Astrocyte of the hippocampus (primary cell): ENCODE data around the gene ZNF468.
"Not testable (repeated sequence)": the region's sequence is repeated elsewhere in the genome, so short reads cannot be mapped to it uniquely, and the experiment has no call there.

Experiments
- DNase-seq: peaks from one replicate; pipeline ENCODE4 v3.0.0; 2011; ENCODE audit warnings: low read depth, low spot score

ZNF468 gene

DNA sequence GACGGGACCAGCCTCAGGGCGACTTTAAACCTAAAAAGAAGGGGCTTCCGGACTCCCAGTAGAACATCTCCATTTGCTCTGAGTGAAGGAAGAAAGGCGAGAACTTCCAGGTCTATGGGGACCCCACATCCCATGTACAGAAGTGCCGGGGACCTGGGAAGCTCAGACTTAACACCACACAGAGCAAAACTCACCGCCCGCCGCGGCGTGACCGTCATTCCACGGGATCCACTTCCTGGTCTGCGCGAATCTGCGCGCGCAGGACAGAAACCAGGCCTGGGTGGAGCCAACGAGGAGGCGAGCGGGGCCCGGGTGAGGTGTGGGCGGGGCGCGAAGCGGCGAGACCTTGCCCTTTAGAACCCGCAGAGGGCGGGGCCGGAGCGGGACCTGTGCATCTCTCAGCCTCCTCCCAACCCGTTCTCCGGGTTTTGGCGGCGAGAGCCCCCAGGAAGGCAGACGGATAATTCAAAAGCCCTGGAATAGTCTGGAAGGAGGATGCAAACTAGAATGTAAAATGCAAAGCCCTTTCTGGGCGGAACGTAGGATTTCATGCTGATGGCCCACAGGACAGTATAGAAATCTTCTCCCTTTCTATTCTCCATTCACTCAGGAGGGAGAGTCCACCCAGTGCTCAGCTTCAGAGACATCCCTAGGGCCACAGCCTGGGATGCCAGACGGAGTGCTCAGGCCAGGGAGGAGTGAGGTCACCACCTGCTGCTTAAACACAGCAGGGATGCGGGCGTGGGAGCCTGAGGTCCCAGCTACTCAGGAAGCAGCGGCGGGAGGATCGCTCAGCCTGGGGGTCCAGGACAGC is at the start of gene ZNF468:
Gene ZNF468 (minus strand): TSS at position 242 of the 814 bp plus-strand sequence. CDS start 3,347 bp downstream, outside the sequence.
- peak; percentile 78 for DNase-seq

DNA sequence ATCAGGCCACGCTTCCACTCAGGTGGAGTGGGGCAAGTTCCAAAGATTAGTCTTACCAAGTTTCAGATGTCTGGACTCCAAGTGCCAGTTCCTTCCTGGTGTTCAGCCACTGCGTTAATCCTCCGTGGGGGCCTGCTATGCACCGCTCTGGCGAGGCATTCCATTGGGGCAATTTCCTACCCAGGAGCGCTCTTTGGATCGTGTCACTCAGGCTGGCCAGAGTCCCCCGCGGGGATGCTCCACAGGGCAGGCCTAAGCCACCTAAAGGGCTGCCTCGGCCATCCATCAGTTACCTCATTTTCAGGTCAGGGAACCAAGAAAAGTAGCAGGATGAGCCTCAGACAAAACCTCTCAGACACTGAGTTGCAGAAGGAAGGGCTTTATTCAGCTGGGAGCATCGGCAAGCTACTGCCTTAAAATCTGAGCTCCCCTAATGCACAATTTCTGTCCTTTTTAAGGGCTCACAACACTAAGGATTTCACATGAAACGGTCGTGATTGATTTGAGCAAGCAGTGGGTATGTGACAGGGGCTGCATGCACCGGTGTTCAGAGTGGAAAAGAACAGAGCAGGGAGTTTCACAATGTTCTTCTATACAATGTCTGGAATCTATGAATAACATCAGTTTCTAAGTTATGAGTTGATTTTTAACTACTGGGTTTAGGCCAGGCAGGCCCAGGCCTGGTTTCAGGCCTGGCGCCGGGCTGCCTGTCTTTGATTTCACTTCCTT is 46.8 kb upstream of the ZNF468 start:
- DNase-seq, result not testable (repeated sequence)

DNA sequence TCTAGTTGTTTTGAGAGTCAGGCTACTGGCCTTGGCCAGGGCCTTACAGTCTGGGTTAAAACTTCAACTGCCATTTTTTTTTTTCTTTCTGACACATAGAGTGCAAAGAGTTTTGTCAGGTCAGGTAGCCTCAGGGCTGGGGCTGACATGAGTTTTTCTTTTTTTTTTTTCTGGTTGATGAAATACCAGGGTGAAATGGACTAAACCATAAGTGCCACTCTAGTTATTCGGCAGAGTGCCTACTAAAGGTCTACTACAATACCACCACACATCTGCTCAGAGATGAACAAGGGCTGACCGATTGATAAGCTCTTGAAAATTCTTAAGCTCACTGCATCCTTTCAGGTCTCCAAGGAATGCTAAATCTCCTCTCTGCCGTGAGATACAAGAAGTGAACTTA is 44.4 kb upstream of the ZNF468 start:
- DNase-seq, result no peak

DNA sequence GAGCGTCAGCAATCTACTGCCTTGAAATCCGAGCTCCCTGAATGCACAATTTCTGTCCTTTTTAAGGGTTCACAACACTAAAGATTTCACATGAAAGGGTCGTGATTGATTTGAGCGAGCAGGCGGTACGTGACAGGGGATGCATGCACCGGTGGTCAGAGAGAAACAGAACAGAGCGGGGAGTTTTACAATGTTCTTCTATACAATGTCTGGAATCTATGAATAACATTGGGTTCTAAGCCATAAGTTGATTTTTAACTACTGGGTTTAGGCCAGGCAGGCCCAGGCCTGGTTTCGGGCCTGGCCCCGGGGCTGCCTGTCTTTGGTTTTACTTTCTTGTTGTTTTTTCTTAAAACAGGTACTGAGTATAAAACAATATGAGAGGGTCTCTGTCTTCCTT is 41.2 kb upstream of the ZNF468 start:
- DNase-seq, result not testable (repeated sequence)

DNA sequence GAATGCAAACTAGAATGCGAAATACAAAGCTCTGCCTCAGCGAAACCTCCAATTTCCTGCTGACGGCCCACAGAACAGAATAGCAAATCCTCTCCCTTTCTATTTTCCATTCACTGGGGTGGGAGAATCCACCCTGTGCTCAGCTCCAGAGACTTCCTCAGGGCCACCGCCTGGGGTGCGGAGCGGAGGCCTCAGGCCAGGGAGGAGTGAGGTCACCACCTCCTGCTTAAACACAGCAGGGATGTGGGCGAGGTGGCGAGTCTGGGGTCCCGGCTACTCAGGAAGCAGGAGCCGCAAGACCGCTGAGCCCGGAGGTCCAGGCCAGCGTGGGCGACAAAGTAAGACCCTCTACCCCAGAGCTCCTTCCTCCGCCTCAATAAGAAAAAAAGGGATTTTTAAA is 40.7 kb upstream of the ZNF468 start:
- DNase-seq, result no peak

DNA sequence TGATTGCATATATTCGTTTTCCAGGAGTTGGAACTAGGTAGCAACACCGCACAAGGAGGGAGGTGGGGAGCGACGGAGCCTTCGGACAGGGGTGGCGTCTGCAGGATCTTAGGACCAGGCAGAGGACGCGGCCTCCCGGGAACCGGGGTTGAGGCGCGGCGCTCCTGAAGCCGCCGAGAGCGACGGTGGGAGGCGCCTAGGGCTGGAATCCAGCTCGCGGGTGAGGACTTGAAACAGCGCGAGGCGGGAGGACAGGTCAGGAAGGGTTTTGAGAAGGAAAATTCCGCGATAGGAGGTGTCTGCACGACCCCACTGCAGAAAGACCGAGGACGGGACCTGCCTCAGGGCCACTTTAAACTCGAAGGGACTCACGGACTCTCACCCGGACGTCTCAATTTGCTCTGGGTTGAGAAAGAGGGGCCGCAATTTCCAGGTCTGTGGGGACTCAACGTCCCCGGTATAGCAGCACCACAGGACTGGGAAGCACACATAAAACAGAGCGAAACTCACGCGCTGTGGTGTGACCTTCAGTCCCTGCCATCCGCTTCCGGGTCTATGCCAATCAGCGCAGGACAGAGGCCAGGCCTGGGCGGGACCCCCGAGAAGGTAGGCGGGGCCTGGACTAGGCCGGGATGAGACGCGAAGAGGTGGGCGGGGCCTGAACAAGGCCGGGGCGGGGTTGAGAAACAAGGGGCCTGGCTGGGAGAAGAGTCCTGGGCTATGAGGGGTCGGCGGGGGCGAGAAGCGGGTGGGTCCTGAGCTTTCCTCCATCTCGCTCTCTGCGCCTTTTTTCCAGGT is 39.9 kb upstream of the ZNF468 start, which contains the start of gene ZNF320:
Gene ZNF320 (minus strand): TSS at position 498 of the 798 bp plus-strand sequence. CDS start 7,380 bp downstream, outside the sequence.
- DNase-seq, result peak; percentile 96

DNA sequence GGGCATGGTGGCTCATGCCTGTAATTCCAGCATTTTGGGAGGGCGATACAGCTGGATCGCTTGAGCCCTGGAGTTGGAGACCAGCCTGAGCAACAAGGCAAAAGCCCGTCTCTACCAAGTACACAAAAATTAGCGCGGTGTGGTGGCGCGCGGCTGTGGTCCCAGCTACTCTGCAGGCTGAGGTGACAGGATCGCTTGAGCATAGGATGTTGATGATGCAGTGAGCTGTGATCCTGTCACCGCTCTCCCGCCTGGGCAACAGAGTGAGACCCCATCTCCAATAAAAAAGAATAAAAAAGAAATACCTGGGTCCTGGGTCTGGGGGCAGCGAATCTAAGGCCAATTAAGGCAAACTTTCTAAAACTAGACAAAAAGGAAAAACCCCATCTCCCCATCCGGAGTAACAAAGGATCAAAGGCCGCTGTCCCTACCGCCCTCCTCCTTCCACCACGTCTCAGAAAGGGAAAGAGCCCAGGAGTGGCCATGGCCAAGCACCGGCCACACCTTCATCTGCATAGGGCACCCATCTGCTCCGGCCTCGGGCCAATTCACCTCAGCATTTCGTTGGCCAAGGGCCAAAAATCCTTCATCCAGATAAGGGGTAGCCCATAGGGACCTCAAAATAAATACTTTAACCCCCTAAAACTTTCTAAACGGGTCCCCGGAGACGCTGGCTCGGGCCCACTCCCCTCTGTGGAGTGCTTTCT is 39.2 kb upstream of the ZNF468 start:
- peak; percentile 51 for DNase-seq

DNA sequence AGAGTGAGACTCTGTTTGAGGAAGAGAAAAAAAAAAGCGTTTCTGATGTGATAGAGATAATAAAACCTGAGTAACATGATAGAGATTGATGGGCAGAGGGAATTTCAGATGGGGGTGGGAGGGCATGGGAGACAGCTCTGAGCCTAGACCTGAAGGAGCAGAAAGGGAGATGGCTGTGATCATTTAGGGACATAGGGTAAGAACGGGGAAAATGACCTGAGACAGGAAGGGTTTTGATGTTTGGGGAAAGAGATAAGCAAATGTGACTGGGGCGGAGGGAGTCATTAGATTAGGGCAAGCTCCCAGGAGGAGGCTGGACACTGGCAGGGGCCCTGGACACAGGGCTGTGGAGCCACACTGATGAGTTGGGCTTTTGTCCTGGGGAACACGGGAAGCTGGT is 33.9 kb upstream of the ZNF468 start:
- DNase-seq, result no peak

DNA sequence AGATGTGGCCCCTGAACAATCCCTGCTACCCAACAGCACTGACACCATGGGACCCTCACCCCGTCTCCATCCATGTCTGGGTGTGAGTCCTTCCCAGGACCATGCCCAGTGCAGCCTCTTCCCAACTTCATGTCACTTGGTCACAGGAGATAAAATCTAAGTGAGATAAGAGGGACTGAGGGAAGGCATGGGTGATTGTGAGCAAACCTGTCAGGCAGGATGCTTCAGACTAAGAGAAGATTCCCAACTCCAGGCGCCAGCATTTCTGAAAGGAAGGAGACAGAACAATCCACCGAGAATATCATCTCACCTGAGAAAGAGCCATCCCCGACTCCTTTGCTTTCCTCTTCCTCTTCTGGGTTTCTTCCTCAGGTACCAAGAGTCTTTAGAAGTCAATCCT is 32.5 kb upstream of the ZNF468 start:
- DNase-seq, result no peak

DNA sequence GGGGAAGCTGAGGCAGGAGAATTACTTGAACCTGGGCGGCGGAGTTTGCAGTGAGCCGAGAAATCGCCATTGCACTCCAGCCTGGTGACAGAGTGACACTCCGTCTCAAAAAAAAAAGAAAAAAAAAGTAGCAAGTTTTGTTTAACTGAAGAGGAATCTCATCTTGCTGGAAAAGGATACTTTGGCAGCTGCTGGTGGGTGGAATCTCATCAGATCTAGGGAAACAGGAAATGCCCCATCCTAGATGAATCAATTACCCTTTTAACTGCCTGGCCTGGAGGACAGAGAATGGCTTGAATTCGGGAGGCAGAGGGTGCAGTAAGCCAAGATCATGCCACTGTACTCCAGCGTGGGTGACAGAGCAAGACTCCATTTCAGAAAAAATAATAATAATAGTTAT is 31.7 kb upstream of the ZNF468 start:
- DNase-seq, result no peak

DNA sequence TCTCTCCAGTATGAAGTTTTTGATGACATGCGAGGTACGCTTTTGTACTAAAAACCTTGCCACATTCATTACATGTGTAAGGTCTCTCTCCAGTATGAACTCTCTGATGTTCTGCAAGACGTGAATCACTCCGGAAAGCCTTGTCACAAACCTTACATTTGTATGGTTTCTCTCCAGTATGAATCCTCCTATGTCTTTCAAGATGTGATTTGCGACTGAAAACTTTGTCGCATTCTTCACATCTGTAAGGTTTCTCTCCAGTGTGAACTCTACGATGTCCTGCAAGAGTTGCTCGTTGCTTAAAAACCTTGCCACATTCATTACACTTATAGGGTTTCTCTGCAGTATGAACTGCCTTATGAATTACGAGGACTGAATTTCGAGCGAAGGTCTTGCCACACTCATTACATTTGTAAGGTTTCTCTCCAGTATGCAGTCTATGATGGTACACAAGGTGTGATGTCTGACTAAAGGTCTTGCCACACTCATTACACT is 23.5 kb upstream of the ZNF468 start:
- no peak for DNase-seq

DNA sequence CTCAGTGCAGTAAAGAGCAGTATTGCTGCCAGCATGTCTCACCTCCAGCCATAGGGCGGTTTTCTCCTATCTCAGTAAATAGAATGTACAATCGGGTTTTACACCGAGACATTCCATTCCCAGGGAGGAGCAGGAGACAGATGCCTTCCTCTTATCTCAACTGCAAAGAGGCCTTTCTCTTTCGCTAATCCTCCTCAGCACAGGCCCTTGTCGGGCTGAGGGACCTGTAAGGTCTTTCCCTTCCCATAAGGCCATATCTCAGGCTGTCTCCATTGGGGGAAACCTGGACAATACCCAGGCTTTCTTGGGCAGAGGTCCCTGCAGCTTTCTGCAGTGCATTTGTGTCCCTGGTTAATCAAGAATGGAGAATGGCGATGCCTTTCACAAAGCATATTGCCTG is 15.6 kb upstream of the ZNF468 start:
- not testable (repeated sequence) for DNase-seq

DNA sequence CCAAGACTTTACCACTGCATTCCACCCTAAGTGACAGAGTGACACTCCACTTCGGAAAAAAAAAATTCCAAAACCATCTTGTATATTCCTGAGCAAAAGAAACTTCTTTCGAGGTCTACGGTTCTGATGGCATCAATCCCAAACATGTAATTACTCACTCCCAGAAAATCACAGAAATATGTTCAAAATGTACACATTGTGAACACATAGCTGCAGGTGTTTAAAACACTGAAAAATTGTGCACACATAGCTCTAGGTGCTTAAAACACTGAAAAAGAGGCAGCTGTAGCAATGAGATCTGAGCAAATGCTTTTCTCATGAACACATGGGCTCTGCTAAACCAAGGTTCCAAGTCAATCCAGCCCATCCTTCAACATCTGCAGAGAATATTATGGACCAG is 14.0 kb upstream of the ZNF468 start:
- no peak for DNase-seq

DNA sequence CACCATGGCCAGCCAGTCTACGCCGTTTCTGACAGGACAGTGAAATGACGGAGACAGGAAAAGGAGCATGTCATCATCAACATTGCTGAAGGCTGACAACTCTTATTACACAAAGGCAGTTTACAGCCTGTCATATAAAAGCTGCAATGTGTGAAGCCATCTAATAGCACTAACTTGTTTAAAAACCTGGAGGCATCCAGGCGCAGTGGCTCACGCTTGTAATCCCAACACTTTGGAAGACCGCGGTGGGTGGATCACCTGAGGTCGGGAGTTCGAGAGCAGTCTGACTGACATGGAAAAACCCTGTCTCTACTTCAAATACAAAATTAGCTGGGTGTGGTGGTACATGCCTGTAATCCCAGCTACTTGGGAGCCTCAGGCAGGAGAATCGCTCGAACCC is 10.6 kb upstream of the ZNF468 start:
- not testable (repeated sequence) for DNase-seq

DNA sequence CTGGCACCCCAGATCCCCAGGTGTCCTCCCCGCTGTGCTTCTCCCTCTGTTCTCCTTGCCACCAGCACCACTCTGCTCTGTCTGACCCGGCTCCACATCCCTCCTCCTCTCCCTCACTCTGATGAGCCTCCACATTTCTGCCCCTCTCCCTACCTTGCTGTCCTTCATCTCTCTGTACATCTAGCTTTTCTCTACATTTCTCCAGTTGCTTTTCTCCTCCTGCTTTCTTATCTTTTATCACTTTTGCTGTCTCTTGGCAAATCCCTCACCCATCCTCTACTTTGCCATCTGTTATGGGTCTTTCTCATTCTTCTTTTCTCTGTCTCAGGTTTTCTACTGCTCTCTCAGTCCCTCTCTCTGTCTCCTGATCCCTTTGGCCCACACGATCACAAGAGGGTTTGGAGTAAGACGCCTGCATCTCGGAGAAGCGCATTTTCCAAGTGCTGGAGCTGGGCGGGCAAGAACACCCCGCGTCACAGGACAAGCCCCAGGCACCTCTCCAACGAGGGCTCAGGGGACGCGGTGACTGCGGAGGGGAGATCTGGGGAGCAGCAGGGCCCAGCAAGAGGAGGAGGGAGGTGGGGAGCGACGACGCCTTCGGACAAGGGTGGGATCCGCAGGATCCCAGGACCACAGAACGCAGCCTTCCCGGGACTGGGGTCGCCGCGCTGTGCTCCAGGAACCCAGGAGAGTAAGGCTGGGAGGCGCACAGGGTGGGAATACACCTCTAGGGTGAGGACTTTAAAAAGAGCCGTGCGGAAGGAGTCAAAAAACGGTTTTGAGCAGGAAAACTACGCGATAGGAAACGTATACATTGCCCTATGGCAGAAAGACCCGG is 660 bp downstream of the ZNF468 start:
- DNase-seq, result peak; percentile 51

DNA sequence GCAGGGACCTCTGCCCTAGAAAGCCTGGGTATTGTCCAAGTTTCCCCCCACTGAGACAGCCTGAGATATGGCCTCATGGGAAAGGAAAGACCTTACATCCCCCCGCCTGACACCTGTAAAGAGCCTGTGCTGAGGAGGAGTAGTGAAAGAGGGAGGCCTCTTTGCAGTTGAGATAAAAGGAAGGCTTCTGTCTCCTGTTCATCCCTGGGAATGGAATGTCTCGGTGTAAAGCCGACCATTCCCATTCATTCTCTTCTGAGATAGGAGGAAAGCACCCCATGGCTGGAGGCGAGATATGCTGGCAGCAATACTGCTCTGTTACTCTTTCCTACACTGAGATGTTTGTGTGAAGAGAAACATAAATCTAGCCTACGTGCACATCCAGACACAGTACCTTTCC is 10.1 kb downstream of the ZNF468 start:
- DNase-seq, result not testable (repeated sequence)

DNA sequence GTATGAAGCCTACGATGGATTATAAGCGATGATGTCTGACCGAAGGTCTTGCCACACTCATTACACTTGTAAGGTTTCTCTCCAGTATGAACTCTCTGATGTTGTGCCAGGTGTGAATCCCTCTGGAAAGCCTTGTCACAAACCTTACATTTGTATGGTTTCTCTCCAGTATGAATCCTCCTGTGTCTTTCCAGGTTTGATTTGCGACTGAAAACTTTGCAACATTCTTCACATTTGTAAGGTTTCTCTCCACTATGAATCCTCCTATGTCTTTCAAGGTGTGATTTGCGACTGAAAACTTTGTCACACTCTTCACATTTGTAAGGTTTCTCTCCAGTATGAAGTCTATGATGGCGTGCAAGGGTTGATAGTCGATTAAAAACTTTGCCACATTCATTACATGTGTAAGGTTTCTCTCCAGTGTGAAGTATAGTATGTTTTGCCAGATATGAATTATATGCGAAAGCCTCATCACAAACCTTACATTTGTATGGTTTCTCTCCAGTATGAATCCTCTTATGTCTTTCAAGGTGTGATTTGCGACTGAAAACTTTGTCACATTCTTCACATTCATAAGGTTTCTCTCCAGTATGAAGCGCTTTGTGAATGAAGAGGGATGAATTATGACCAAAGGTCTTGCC is 16.5 kb downstream of the ZNF468 start:
- not testable (repeated sequence) for DNase-seq

DNA sequence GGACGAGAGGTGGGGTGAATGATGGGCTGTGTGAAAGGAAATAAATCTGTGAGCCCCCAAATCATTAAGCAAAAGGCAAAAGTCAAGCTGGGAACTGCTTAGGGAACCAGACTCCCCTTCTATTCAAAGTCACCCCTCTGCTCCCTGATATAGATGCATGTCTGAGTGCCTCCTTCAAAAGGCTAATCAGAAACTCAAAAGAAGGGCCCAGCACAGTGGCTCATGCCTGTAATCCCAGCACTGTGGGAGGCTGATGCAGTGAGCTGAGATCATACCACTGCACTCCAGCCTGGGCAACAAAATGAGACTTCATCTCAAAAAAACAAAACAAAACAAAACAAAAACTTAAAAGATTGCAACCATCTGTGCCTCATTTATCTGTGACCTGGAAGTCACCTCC is 23.1 kb downstream of the ZNF468 start:
- not testable (repeated sequence) for DNase-seq

DNA sequence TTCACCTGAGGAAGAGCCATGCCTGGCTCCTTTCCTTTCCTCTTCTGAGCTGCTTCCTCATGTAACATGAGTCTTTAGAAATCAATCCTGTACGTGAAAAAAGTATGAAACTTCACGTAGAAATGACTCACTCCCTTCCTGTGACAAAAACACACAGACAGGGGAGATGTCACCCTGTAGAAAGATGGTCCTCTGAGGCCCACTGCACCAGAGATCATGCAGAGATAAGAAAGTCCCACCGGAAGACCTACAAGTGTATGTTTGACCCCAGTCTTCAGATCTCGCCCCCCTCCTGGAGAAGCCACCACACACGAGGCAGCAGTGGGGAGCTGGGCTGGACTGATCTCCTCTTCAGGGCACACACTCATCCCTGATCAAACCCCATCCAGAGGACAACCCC is 23.9 kb downstream of the ZNF468 start:
- DNase-seq, result not testable (repeated sequence)

DNA sequence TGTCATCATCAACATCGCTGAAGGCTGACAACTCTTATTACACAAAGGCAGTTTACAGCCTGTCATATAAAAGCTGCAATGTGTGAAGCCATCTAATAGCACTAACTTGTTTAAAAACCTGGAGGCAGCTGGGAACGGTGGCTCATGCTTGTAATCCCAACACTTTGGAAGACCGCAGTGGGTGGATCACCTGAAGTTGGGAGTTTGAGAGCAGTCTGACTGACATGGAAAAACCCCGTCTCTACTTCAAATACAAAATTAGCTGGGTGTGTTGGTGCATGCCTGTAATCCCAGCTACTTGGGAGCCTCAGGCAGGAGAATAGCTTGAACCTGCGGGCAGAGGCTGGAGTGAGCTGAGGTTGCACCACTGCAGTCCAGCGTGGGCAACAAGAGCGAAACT is 27.6 kb downstream of the ZNF468 start:
- DNase-seq, result not testable (repeated sequence)
